Osteocyte (in vitro differentiated cells): ENCODE data around the gene TMEM248. TPM values are rescaled to one million over a fixed set of nuclear protein-coding genes. Genes with fewer than 3 reads are reported as not detected.
"Not testable (repeated sequence)": the region's sequence is repeated elsewhere in the genome, so short reads cannot be mapped to it uniquely, and the experiment has no call there.

Experiments used
- DNase-seq: peaks from one replicate; pipeline ENCODE4 v3.0.0; 2021; ENCODE audit warnings: mixed read lengths; ENCODE audit not compliant: unreplicated experiment; ENCODE audit errors: extremely low spot score
- H3K27ac Mint-ChIP-seq: one replicate; pipeline ENCODE4 v1.8.0; 2021; ENCODE audit warnings: mild to moderate bottlenecking, mixed read lengths; ENCODE audit not compliant: unreplicated experiment
- H3K27me3 Mint-ChIP-seq: one replicate; pipeline ENCODE4 v1.8.0; 2021; ENCODE audit warnings: mixed read lengths; ENCODE audit not compliant: unreplicated experiment
- H3K36me3 Mint-ChIP-seq: one replicate; pipeline ENCODE4 v1.8.0; 2021; ENCODE audit warnings: mixed read lengths; ENCODE audit not compliant: unreplicated experiment
- H3K4me1 Mint-ChIP-seq: one replicate; pipeline ENCODE4 v1.8.0; 2021; ENCODE audit warnings: mixed read lengths; ENCODE audit not compliant: unreplicated experiment
- H3K4me3 Mint-ChIP-seq: one replicate; pipeline ENCODE4 v1.8.0; 2021; ENCODE audit warnings: mild to moderate bottlenecking, moderate library complexity, mixed read lengths; ENCODE audit not compliant: unreplicated experiment
- H3K9me3 Mint-ChIP-seq: one replicate; pipeline ENCODE4 v1.8.0; 2021; ENCODE audit warnings: mixed read lengths; ENCODE audit not compliant: unreplicated experiment
- CTCF ChIP-seq: fragments of 200-600 bp; sonication (generic); IDR thresholded peaks from 2 replicates; pipeline ENCODE4 v1.5.0; 2021; ENCODE audit warnings: antibody characterized with exemption, mild to moderate bottlenecking, moderate library complexity
- total RNA-seq: library from RNA; stranded (reverse); gene quantifications from 2 replicates; pipeline ENCODE4 v1.2.1, GENCODE V29; 2021

TMEM248 gene
- total RNA-seq, 1 donor from 2014 or later = 104 TPM

GRCh38 chr7:66974986-66975590 is 54.1 kb downstream of the TMEM248 start:
- H3K4me3 Mint-ChIP-seq = no peak overlapping the region
- H3K27me3 Mint-ChIP-seq = no peaks in the 10 kb centered on the region
- DNase-seq = no peak
- H3K4me1 Mint-ChIP-seq = no peaks in the 10 kb centered on the region
- no peaks in the 10 kb centered on the region for H3K36me3 Mint-ChIP-seq
- no peak for TF ChIP-seq CTCF
- no peak overlapping the region for H3K27ac Mint-ChIP-seq
- peaks cover 5% of the 10 kb centered on the region for H3K9me3 Mint-ChIP-seq

- not testable (repeated sequence) for H3K27me3 Mint-ChIP-seq, H3K36me3 Mint-ChIP-seq, H3K4me1 Mint-ChIP-seq, DNase-seq, H3K27ac Mint-ChIP-seq, H3K4me3 Mint-ChIP-seq
- H3K9me3 Mint-ChIP-seq = peaks cover 11% of the 10 kb centered on the region
These were observed 57.3 kb downstream of the TMEM248 start for GRCh38 chr7:66978312-66978711.

- not testable (repeated sequence) for H3K36me3 Mint-ChIP-seq, H3K4me3 Mint-ChIP-seq, H3K27ac Mint-ChIP-seq, DNase-seq, H3K4me1 Mint-ChIP-seq, H3K27me3 Mint-ChIP-seq
- H3K9me3 Mint-ChIP-seq = peaks cover 11% of the 10 kb centered on the region
These were observed 58.0 kb downstream of the TMEM248 start for GRCh38 chr7:66979013-66979412.

GRCh38 chr7:66980336-66980735 is 59.3 kb downstream of the TMEM248 start:
- not testable (repeated sequence) for DNase-seq, H3K4me1 Mint-ChIP-seq, H3K4me3 Mint-ChIP-seq, H3K36me3 Mint-ChIP-seq, H3K27ac Mint-ChIP-seq, H3K27me3 Mint-ChIP-seq
- peaks cover 11% of the 10 kb centered on the region for H3K9me3 Mint-ChIP-seq

- DNase-seq, H3K9me3 Mint-ChIP-seq, H3K4me1 Mint-ChIP-seq, H3K27ac Mint-ChIP-seq, H3K4me3 Mint-ChIP-seq, H3K27me3 Mint-ChIP-seq: not testable (repeated sequence)
- H3K36me3 Mint-ChIP-seq = peaks cover 34% of the 10 kb centered on the region
These were observed 68.5 kb downstream of the TMEM248 start for GRCh38 chr7:66989552-66989951.

- Mint-ChIP-seq H3K4me1 (peaks cover 16% of the 10 kb centered on the region), H3K27ac (peak overlapping the region; percentile 99), H3K36me3 (peaks cover 21% of the 10 kb centered on the region), H3K4me3 (peak overlapping the region; percentile 97)
- not testable (repeated sequence) for DNase-seq, H3K9me3 Mint-ChIP-seq, H3K27me3 Mint-ChIP-seq
These were observed 73.0 kb downstream of the TMEM248 start for GRCh38 chr7:66994051-66994450.

GRCh38 chr7:66994691-66995049 is 73.6 kb downstream of the TMEM248 start:
- Mint-ChIP-seq H3K36me3 (peaks cover 21% of the 10 kb centered on the region), H3K4me3 (peak overlapping the region; percentile 97), H3K27ac (peak overlapping the region; percentile 99), H3K4me1 (peaks cover 16% of the 10 kb centered on the region)
- peak; percentile 89 for DNase-seq
- TF ChIP-seq CTCF = peak; percentile 58
- not testable (repeated sequence) for H3K9me3 Mint-ChIP-seq, H3K27me3 Mint-ChIP-seq

GRCh38 chr7:66995050-66995776 is 74.2 kb downstream of the TMEM248 start, which contains the start of gene SBDS:
Gene SBDS (minus strand): TSS chr7:66995586. CDS start chr7:66995417, 169 bp downstream.
- Mint-ChIP-seq H3K4me1 (peaks cover 16% of the 10 kb centered on the region), H3K4me3 (peak within 1 kb of the TSS; percentile 100), H3K27ac (peak within 1 kb of the TSS; percentile 99), H3K36me3 (peaks cover 21% of the 10 kb centered on the region)
- H3K9me3 Mint-ChIP-seq, H3K27me3 Mint-ChIP-seq: not testable (repeated sequence)
- DNase-seq = peak; percentile 97

- Mint-ChIP-seq H3K27ac (peak within 1 kb of the TSS; percentile 98), H3K4me1 (peaks cover 16% of the 10 kb centered on the region), H3K4me3 (peak within 1 kb of the TSS; percentile 100), H3K36me3 (peaks cover 13% of the 10 kb centered on the region)
- H3K27me3 Mint-ChIP-seq, H3K9me3 Mint-ChIP-seq: not testable (repeated sequence)
- peak; percentile 99 for DNase-seq
These were observed 75.6 kb downstream of the TMEM248 start, which contains the start of gene TYW1 for GRCh38 chr7:66996444-66997191. Gene TYW1 (plus strand): TSS chr7:66996833. CDS start chr7:66996979, 146 bp downstream.
